ENCODE measurements around the gene PDE4D.

DNA sequence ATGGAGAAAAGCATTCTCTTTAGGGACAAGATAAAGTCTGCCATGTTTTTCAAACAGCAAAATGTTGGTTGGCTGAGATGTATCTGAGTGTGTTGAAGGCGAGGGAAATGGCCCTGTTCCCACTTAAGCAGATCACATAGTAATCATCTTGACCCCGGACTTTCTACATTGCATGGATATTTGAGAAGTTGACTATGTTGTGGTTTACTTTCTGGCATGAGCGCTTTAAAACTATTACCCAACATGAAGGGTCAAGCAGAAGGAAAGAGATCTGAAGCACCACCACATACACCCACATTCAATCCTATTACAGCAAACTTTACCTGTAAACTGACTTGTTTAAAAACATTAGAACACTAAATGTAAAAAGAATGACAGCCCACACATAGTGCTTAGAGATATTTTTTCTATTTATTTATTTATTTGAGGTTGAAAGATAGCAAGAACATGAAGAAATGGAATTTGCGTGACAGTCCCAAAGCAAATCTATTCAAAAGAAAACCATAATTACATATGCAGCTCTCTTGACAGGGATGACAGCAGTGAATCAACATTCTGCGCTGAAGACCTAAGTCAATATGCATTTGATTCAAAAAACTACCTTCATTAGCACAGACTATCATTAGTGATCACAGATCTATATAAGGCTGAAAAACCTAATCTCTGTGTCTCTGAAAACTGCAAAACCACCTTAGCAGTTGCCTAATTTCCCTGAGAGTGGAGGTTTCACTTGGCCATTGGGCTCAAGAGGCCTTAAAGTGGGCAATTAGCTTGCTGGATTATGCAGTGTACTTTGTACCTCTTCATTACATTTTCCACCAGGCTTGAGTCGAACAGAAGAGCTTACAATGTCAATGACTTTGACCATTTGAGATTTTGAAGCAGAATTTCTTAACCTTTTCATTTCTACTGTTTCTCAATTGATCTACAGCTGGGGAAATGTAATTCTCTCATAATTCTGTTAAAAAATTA lies 195.0 kb downstream of the PDE4D start:
- TF ChIP-seq POLR2A (IDR thresholded peaks at IDR 0.05; ENCODE audit: low read depth, low read length) = no peak
- no peak for TF ChIP-seq TAF1 (IDR thresholded peaks at IDR 0.05; ENCODE audit: borderline replicate concordance, low read depth, low read length)
- no peak for TF ChIP-seq POLR2AphosphoS5 (IDR thresholded peaks at IDR 0.05; ENCODE audit: low read depth, low read length)
